ENCODE results near the gene RREB1.

The RREB1 gene

DNA sequence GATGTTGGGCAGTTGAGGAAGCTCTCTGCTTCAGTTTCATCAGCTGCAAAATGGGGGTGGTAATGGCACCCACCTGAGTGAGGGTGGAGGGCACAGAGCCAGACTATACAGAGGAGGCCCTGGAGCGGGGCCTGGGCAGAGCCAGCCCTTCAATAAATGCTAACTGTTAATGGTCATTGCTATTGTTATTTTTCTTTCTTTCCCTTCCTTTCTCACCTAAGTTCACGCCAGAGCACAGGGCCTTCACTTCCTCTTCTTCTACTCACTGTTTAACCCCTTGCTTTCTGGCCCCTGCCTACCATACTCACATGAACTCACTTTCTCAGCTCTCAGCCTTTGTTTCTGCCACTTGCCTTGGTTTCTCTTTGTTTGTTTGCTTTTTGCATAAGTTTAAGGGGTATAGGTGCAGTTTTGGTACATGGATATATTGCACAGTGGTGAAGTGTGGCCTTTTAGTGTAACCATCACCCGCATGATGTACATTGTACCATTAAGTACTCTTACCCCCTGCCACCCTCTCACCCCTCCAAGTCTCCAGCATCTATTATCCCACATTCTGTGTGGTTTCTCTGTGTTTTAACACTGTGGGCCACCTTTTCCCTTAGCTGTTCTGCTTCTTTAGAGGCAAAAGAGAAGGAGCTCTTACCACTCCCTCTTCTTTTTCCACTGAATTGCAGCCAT is 7.5 kb upstream of the RREB1 start:
- H3K27ac ChIP-seq, result no peak overlapping the region
- TF ChIP-seq ZFX (IDR thresholded peaks at IDR 0.05), result no peak
- TF ChIP-seq, protein P1, sequence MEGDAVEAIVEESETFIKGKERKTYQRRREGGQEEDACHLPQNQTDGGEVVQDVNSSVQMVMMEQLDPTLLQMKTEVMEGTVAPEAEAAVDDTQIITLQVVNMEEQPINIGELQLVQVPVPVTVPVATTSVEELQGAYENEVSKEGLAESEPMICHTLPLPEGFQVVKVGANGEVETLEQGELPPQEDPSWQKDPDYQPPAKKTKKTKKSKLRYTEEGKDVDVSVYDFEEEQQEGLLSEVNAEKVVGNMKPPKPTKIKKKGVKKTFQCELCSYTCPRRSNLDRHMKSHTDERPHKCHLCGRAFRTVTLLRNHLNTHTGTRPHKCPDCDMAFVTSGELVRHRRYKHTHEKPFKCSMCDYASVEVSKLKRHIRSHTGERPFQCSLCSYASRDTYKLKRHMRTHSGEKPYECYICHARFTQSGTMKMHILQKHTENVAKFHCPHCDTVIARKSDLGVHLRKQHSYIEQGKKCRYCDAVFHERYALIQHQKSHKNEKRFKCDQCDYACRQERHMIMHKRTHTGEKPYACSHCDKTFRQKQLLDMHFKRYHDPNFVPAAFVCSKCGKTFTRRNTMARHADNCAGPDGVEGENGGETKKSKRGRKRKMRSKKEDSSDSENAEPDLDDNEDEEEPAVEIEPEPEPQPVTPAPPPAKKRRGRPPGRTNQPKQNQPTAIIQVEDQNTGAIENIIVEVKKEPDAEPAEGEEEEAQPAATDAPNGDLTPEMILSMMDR (conservative IDR thresholded peaks at IDR 0.05), result no peak

DNA sequence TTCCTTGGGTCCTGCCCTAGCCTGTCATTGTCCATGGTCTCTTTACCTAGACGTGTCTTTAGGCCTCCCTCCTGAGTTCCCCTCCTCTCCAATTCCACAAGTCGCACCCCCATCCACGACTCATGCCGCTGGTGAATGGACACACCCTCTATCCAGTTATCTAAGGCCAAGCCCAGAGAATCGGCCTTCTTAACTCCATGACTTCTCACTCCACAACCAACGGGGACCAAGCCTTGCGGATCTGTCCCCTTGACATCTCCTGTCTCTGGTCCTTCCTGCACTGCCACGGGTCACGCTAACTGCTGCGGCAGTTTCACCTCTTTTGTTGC is 7.0 kb upstream of the RREB1 start:
- TF ChIP-seq, protein P1 (conservative IDR thresholded peaks at IDR 0.05), result no peak
- no peak overlapping the region for H3K27ac ChIP-seq

DNA sequence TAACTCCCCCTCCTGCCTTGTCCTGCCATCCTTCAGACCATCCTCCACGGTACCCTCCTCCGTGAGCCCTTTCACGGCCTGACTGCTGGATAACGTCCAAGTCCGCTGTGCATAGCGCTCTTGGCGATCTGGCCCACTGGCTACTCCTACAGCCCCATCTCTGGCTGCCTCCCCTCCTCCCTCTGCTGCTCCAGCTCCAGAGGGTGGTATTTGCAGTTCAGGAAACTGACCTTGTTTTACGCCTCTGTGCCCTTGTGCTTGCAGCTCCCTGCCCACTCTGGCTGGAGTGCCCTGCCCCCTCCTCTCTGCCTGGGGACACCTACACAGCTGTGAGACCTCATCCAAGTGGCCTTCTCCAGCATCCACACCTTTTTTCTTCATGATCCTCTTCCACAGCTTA is 6.5 kb upstream of the RREB1 start:
- TF ChIP-seq ZFX (IDR thresholded peaks at IDR 0.05), result no peak
- TF ChIP-seq, protein P1 (conservative IDR thresholded peaks at IDR 0.05), result no peak
- H3K27ac ChIP-seq, result no peak overlapping the region

DNA sequence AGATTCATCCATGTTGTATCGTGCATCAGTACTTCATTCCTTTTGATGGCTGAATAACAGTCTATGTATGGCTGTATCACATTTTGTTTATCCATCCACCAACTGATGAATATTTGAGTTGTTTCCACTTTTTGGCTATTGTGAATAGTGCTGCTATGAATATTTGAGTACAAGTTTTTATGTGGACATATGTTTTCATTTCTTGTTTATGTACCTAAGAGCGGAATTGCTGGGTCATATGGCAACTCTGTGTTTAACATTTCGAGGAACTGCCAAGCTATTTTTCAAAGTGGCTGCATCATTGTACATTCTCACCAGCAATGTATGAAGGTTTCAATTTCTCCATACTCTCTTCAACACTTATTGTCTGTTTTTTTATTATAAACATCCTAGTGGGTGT is 3.0 kb upstream of the RREB1 start:
- no peak overlapping the region for H3K27ac ChIP-seq
- TF ChIP-seq ZFX (IDR thresholded peaks at IDR 0.05), result no peak
- TF ChIP-seq, protein P1 (conservative IDR thresholded peaks at IDR 0.05), result no peak

DNA sequence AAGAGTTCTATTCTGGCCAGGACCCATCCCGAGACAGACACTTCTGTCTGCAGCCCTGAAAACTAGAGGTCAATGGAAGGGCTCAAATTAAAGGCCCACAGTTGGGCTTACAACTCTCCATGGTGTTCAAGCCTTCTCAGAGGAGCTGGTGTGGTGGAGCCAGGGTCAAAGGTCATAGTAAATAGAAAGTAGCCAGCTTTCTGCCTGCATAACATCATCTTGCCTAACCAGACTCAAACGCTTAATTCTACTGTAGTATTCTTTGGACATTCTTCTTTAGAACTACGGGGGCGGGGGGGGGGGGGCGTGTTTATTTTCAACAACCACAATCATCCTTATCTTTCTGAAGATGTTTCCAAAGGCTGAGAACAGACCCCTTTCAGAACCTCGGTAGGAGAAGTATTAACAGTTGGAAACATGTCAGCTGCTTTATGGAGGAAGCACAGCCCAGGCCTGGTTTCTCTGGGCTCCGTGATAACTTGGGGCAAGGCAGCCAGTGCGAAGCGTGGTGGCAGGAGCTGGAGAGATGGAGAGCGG is 1.5 kb upstream of the RREB1 start:
- TF ChIP-seq, protein P1 (conservative IDR thresholded peaks at IDR 0.05), result no peak
- no peak for TF ChIP-seq ZFX (IDR thresholded peaks at IDR 0.05)
- H3K27ac ChIP-seq, result no peak overlapping the region

DNA sequence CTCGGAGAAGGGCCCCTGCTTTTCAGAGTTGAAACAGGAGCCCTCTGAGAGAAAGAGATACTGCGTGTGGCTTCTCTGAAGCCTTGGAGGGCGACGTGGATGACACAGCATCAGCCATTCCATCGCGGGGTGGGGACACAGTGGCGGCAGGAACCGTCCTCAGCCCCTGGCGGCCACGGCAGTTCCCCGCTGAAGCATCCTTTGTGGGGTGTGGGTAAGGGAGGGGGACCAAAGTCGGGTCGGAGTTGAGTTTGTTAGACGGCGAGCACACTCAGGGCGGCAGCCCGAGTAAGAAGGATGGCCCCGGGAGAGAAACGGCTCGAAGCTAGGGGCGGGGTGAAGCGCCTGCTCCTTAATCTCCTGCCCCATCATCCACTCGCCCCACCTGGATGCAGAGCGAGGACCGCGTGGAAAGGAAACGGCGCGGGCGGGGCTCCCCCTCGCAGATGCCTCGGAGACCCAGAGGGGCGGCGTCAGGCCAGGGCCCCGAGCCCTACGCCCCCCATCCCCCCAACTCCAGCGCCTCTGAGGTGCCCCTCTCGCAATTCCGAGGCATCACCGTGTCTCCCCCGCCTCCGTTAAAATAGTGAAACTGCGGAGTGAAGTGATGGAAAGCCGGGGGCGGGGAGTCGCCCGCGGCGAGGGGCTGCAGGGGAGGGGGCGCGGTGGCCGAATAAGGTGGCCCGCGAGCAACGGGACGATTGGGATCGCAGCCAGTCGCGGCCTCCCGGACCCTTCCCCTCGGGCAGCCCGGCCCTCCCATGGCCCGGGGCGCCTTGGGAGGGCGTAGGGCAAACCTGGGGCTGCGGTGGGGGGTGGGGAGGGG is 796 bp upstream of the RREB1 start:
- peak overlapping the region; percentile 89 for H3K27ac ChIP-seq
- TF ChIP-seq ZFX (IDR thresholded peaks at IDR 0.05), result no peak
- TF ChIP-seq, protein P1 (conservative IDR thresholded peaks at IDR 0.05), result no peak
